Measurements from ENCODE around the gene IL15. TPM values are rescaled to one million over a fixed set of nuclear protein-coding genes. Genes with fewer than 3 reads are reported as not detected.

Gene IL15
- total RNA-seq, 2 donors from 2014 or later, result 3.7 to 7.1 TPM

GRCh38 chr4:141643557-141643956 is 7.2 kb downstream of the IL15 start:
- no peak for DNase-seq (ENCODE audit: low spot score)
- intact Hi-C loops (cut with DNase I), result no loop called here

- DNase-seq (ENCODE audit: low spot score), result no peak
- intact Hi-C loops (cut with DNase I), result no loop called here
These were observed 9.4 kb downstream of the IL15 start for GRCh38 chr4:141645611-141646340.

- DNase-seq (ENCODE audit: low spot score), result no peak
- intact Hi-C loops (cut with DNase I), result no loop called here
These were observed 10.6 kb downstream of the IL15 start for GRCh38 chr4:141646969-141647368.

GRCh38 chr4:141647966-141648365 is 11.6 kb downstream of the IL15 start:
- no peak for DNase-seq (ENCODE audit: low spot score)
- intact Hi-C loops (cut with DNase I), result no loop called here

GRCh38 chr4:141652161-141652778 is 15.9 kb downstream of the IL15 start:
- intact Hi-C loops (cut with DNase I), result no loop called here
- DNase-seq (ENCODE audit: low spot score), result no peak

GRCh38 chr4:141654098-141654497 is 17.7 kb downstream of the IL15 start:
- intact Hi-C loops (cut with DNase I), result no loop called here
- DNase-seq (ENCODE audit: low spot score), result no peak

GRCh38 chr4:141656031-141656430 is 19.6 kb downstream of the IL15 start:
- no peak for DNase-seq (ENCODE audit: low spot score)
- intact Hi-C loops (cut with DNase I), result no loop called here

- no peak for DNase-seq (ENCODE audit: low spot score)
- intact Hi-C loops (cut with DNase I), result no loop called here
These were observed 21.3 kb downstream of the IL15 start for GRCh38 chr4:141657550-141658250.

GRCh38 chr4:141658309-141658708 is 21.9 kb downstream of the IL15 start:
- intact Hi-C loops (cut with DNase I), result no loop called here

GRCh38 chr4:141659539-141659938 is 23.2 kb downstream of the IL15 start:
- DNase-seq (ENCODE audit: low spot score), result no peak
- intact Hi-C loops (cut with DNase I), result no loop called here

More at GRCh38 chr4:141658309-141658708, 21.9 kb downstream of the IL15 start:
- DNase-seq (ENCODE audit: low spot score), result no peak

- intact Hi-C loops (cut with DNase I), result no loop called here
- DNase-seq (ENCODE audit: low spot score), result no peak
These were observed 24.5 kb downstream of the IL15 start for GRCh38 chr4:141660880-141661279.

GRCh38 chr4:141668200-141668910 is 32.0 kb downstream of the IL15 start:
- no peak for DNase-seq (ENCODE audit: low spot score)
- intact Hi-C loops (cut with DNase I), result no loop called here

- no peak for DNase-seq (ENCODE audit: low spot score)
- intact Hi-C loops (cut with DNase I), result no loop called here
These were observed 33.1 kb downstream of the IL15 start for GRCh38 chr4:141669501-141669900.

GRCh38 chr4:141675384-141675783 is 39.0 kb downstream of the IL15 start:
- intact Hi-C loops (cut with DNase I), result no loop called here
- DNase-seq (ENCODE audit: low spot score), result no peak

GRCh38 chr4:141676087-141676670 is 39.8 kb downstream of the IL15 start:
- no peak for DNase-seq (ENCODE audit: low spot score)
- intact Hi-C loops (cut with DNase I), result no loop called here

- intact Hi-C loops (cut with DNase I), result no loop called here
- no peak for DNase-seq (ENCODE audit: low spot score)
These were observed 43.7 kb downstream of the IL15 start for GRCh38 chr4:141680060-141680459.

- no peak for DNase-seq (ENCODE audit: low spot score)
- intact Hi-C loops (cut with DNase I), result no loop called here
These were observed 48.4 kb downstream of the IL15 start for GRCh38 chr4:141684785-141685184.

- DNase-seq (ENCODE audit: low spot score), result no peak
- intact Hi-C loops (cut with DNase I), result no loop called here
These were observed 49.9 kb downstream of the IL15 start for GRCh38 chr4:141686146-141686775.

GRCh38 chr4:141686879-141687278 is 50.5 kb downstream of the IL15 start:
- intact Hi-C loops (cut with DNase I), result no loop called here
- no peak for DNase-seq (ENCODE audit: low spot score)

Measured in posterior vena cava (tissue), 2 donors.